Endothelial cell of umbilical vein (primary cell): Measurements from ENCODE around the gene MKRN1. TPM values are rescaled to one million over a fixed set of nuclear protein-coding genes. Genes with fewer than 3 reads are reported as not detected.

Experiments used
- BruUV-seq: library from RNA; stranded (reverse); fragments of 400-500 nt; replicated peaks from 2 replicates; lab custom pipeline; 2021; lab: Mats Ljungman, UMichigan
- CTCF ChIA-PET: fragments of 300-600, 350-600 bp; sonication (Branson Sonifier 250); formaldehyde crosslinking; loops from one replicate; lab custom pipeline; 2021; ENCODE audit warnings: antibody characterized with exemption, inconsistent platforms; lab: Charles Lee
- POLR2A ChIA-PET: fragments of 300-600, 350-600 bp; sonication (Branson Sonifier 250); formaldehyde crosslinking; loops from one replicate; lab custom pipeline; 2021; ENCODE audit warnings: antibody characterized with exemption, inconsistent platforms; lab: Charles Lee
- DNase-seq: peaks from one replicate; pipeline ENCODE4 v3.0.0-alpha.2; 2011; ENCODE audit warnings: low read depth, low spot score
- FAIRE-seq: peaks from 2 replicates; lab custom pipeline; 2011; peaks lifted over from hg19 to GRCh38; lab: Jason Lieb, UNC
- H2AFZ ChIP-seq: 2 replicates; pipeline ENCODE4 v1.6.0; 2012; ENCODE audit warnings: low read depth, low read length, control low read depth, inconsistent platforms
- H3K27ac ChIP-seq: 2 replicates; pipeline ENCODE4 v1.5.1; 2011; ENCODE audit warnings: low read depth, mild to moderate bottlenecking, control low read depth, low read length, moderate library complexity; ENCODE audit not compliant: insufficient read depth
- H3K27me3 ChIP-seq, 2 experiments: 2 replicates each; pipeline versions ENCODE4 v1.6.0 to v1.6.1; 2011; ENCODE audit warnings: low read length in 2 of 2, mixed read lengths in 1 of 2; ENCODE audit not compliant: control insufficient read depth in 2 of 2, insufficient read depth in 2 of 2
- H3K36me3 ChIP-seq, 2 experiments: 2 replicates in 1 of 2; 3 replicates in 1 of 2; pipeline ENCODE4 v1.5.1; 2011; ENCODE audit warnings: low read length in 2 of 2, mild to moderate bottlenecking in 1 of 2, moderate library complexity in 1 of 2; ENCODE audit not compliant: control insufficient read depth in 2 of 2, insufficient read depth in 2 of 2; ENCODE audit errors: extremely low read depth in 1 of 2
- H3K4me1 ChIP-seq: 3 replicates; pipeline ENCODE4 v1.5.1; 2011; ENCODE audit warnings: mild to moderate bottlenecking, low read length; ENCODE audit not compliant: control insufficient read depth, insufficient read depth; ENCODE audit errors: extremely low read depth
- H3K4me2 ChIP-seq: 2 replicates; pipeline ENCODE4 v1.6.1; 2011; ENCODE audit warnings: low read length, control low read depth, mixed read lengths; ENCODE audit not compliant: insufficient read depth
- H3K4me3 ChIP-seq, 3 experiments: fragments of 200-600 bp in 1 of 3; sonication (generic), shearing (Covaris generic) in 1 of 3; replicated peaks in 1 of 3; 2 replicates each; pipeline ENCODE4 v1.5.1; 2011 to 2016; ENCODE audit warnings: control low read depth in 3 of 3, low read length in 3 of 3, mild to moderate bottlenecking in 2 of 3, inconsistent platforms in 1 of 3, low read depth in 1 of 3, moderate library complexity in 1 of 3; ENCODE audit not compliant: insufficient read depth in 1 of 3
- H3K79me2 ChIP-seq: 2 replicates; pipeline ENCODE4 v1.6.0; 2012; ENCODE audit warnings: low read length, inconsistent platforms; ENCODE audit not compliant: control insufficient read depth, insufficient read depth
- H3K9ac ChIP-seq: replicated peaks from 2 replicates; pipeline ENCODE3; 2011; ENCODE audit warnings: low read length, control low read depth; ENCODE audit not compliant: insufficient read depth; ENCODE audit errors: extremely low read depth
- H3K9me1 ChIP-seq: replicated peaks from 3 replicates; pipeline ENCODE4 v1.6.0; 2011; ENCODE audit warnings: mild to moderate bottlenecking, low read length; ENCODE audit not compliant: control insufficient read depth, insufficient read depth; ENCODE audit errors: extremely low read depth
- H3K9me3 ChIP-seq: replicated peaks from 2 replicates; pipeline ENCODE4 v1.5.1; 2012; ENCODE audit warnings: low read length, inconsistent platforms; ENCODE audit not compliant: control insufficient read depth, insufficient read depth
- H4K20me1 ChIP-seq: replicated peaks from 2 replicates; pipeline ENCODE3; 2011; ENCODE audit warnings: mild to moderate bottlenecking, low read length; ENCODE audit not compliant: control insufficient read depth, insufficient read depth; ENCODE audit errors: extremely low read depth
- EZH2 ChIP-seq: IDR thresholded peaks from 2 replicates; pipeline ENCODE4 v1.6.1; 2012; ENCODE audit warnings: borderline replicate concordance, low read depth, mild to moderate bottlenecking, moderate library complexity, low read length, inconsistent platforms; ENCODE audit not compliant: severe bottlenecking
- FOS ChIP-seq: IDR thresholded peaks from 2 replicates; pipeline ENCODE4 v1.6.1; 2011; ENCODE audit warnings: mild to moderate bottlenecking, low read length, moderate library complexity, borderline replicate concordance; ENCODE audit not compliant: insufficient read depth
- GATA2 ChIP-seq: IDR thresholded peaks from 2 replicates; pipeline ENCODE4 v1.7.0; 2011; ENCODE audit warnings: low read depth, mild to moderate bottlenecking, moderate library complexity, mixed read lengths, low read length; ENCODE audit not compliant: insufficient read length, insufficient read depth
- JUN ChIP-seq: IDR thresholded peaks from 2 replicates; pipeline ENCODE4 v1.6.1; 2011; ENCODE audit warnings: borderline replicate concordance, low read depth; ENCODE audit not compliant: insufficient read length, insufficient read depth
- MYC ChIP-seq: IDR thresholded peaks from one replicate; pipeline ENCODE4 v1.6.1; 2011; ENCODE audit warnings: mild to moderate bottlenecking, low read depth, low read length
- POLR2A ChIP-seq: IDR thresholded peaks from 2 replicates; pipeline ENCODE4 v1.6.1; 2012; ENCODE audit warnings: low read depth, mild to moderate bottlenecking, control low read depth, low read length
- POLR2AphosphoS5 ChIP-seq: IDR thresholded peaks from 2 replicates; pipeline ENCODE4 v1.6.1; 2012; ENCODE audit warnings: low read depth, mild to moderate bottlenecking, control low read depth, low read length, moderate library complexity; ENCODE audit not compliant: insufficient read depth
- dilution Hi-C: fragments of 300-500 bp; cut with MboI; formaldehyde crosslinking; loops from one replicate; pipeline ENCODE4 v1.15.0; 2019; ENCODE audit warnings: low sequenced_read_pairs; ENCODE audit not compliant: extremely low pct_ligation_motif_present
- intact Hi-C: fragments of 100-400 bp; cut with micrococcal nuclease; formaldehyde crosslinking; loops from one replicate; pipeline ENCODE4 v1.10.0; 2022
- polyA plus RNA-seq, 4 experiments: library from polyadenylated mRNA; depleted of rRNA in 3 of 4; stranded (reverse) in 3 of 4; unstranded in 1 of 4; fragments of >200 nt; gene quantifications; 2 replicates each; pipeline versions ENCODE4 v1.2.1 to v1.2.3, GENCODE V29; 2011 to 2012; ENCODE audit warnings: missing spikeins in 1 of 4
- total RNA-seq: library from RNA; stranded (reverse); gene quantifications from 2 replicates; pipeline ENCODE4 v1.2.3, GENCODE V29; 2021
- TF ChIP-seq, protein P1 (sequence below), 2 donors: IDR thresholded peaks; 1 replicate in 1 of 2; 2 replicates in 1 of 2; pipeline ENCODE4 v1.5.1; 2011; ENCODE audit warnings: low read length in 2 of 2, mild to moderate bottlenecking in 2 of 2, moderate library complexity in 2 of 2, control low read depth in 1 of 2, inconsistent platforms in 1 of 2, low read depth in 1 of 2; ENCODE audit not compliant: insufficient read depth in 1 of 2; ENCODE audit errors: extremely low read depth in 1 of 2
- TF ChIP-seq, protein P2 (sequence below): IDR thresholded peaks from 2 replicates; pipeline ENCODE4 v1.6.1; 2011; ENCODE audit not compliant: insufficient read depth, insufficient read length

The MKRN1 gene
- total and polyA plus RNA-seq, 2 donors (not counting 3 experiments of a cell fraction or from before 2014, with no cell fraction given) = 24.9 to 52.2 TPM

DNA sequence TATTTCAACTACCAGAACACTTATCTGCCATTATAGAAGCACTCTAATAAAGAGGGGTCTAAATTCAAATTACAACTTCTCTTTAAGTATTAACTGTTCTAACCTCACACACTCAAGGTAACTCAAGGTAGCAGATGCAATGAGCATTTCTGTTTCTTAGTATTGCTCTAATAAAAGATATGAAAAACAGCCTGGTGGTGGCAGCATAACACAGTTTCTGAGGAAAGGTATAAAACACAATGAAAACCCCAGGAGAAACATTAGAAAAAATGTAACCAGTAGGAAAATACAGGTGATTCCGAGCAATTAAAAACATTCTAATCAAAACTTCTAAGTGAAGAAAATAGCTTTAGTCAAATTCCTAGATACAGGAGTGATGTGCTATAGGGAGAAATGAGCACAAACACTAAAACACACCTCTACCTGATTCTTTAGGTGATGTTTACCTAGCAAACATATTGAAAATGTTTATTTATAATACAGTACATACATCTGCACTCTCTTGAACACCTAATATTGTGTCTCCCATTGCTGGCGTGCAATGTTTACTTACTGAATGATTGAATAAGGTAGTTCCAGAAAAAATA lies 3.5 kb downstream of the MKRN1 start:
- CTCF ChIA-PET = interaction anchor here (1.4 to 2.9 kb wide), 3 partner anchors 13 to 178 kb away, joined by 4 to 15 read pairs (median 5); no protein-coding TSS in a partner anchor
- peaks cover 46% of the 10 kb centered on the region for H3K79me2 ChIP-seq

DNA sequence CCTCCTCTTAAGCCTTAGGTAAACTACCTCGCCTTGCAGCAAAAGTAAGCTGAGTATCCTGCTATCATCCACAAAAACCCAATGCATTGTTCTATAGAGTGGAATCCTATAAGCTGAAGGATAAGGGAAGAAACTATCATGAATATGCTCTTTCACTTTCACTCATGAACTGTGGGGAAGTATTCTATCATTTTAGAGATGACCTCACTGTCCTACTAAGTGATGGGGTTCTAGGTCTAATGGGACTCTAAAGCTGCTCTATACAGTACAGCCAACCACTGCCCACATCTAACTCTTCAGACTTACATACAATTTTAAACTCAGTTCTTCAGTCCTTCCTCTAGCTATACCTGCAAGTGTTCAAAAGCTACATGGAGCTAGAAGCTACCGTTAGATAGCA lies 16.2 kb downstream of the MKRN1 start:
- Histone ChIP-seq H2AFZ (no peak overlapping the region), H3K79me2 (no peaks in the 10 kb centered on the region), H3K9me1 (no peaks in the 10 kb centered on the region), H3K36me3 (peaks cover 0 to 9% of the 10 kb centered on the region in 2 experiments), H3K27ac (no peak overlapping the region), H3K4me2 (no peak overlapping the region), H3K27me3 (no peaks in the 10 kb centered on the region), H3K4me1 (no peaks in the 10 kb centered on the region), H3K9me3 (no peaks in the 10 kb centered on the region), H3K4me3 (no peak overlapping the region), H3K9ac (no peak overlapping the region), H4K20me1 (no peaks in the 10 kb centered on the region)
- no TSS peak for BruUV-seq
- no peak for DNase-seq
- dilution Hi-C loops (no loop called here), intact Hi-C loops (loop anchor here (2.0 kb wide), 1 partner anchor 16 kb away; the partner anchor contains the start of gene MKRN1)
- ChIA-PET CTCF (no interaction called here), POLR2A (no interaction called here)
- no peak for FAIRE-seq
- no peak for TF ChIP-seq GATA2
- no peak for TF ChIP-seq EZH2
- no peak for TF ChIP-seq JUN
- TF ChIP-seq, protein P1, sequence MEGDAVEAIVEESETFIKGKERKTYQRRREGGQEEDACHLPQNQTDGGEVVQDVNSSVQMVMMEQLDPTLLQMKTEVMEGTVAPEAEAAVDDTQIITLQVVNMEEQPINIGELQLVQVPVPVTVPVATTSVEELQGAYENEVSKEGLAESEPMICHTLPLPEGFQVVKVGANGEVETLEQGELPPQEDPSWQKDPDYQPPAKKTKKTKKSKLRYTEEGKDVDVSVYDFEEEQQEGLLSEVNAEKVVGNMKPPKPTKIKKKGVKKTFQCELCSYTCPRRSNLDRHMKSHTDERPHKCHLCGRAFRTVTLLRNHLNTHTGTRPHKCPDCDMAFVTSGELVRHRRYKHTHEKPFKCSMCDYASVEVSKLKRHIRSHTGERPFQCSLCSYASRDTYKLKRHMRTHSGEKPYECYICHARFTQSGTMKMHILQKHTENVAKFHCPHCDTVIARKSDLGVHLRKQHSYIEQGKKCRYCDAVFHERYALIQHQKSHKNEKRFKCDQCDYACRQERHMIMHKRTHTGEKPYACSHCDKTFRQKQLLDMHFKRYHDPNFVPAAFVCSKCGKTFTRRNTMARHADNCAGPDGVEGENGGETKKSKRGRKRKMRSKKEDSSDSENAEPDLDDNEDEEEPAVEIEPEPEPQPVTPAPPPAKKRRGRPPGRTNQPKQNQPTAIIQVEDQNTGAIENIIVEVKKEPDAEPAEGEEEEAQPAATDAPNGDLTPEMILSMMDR (IDR thresholded peaks at IDR 0.05; ENCODE audit: extremely low read depth in 1 of 2, insufficient read depth in 1 of 2, low read depth in 1 of 2, low read length in 2 of 2) = no peak
- no peak for TF ChIP-seq POLR2AphosphoS5
- no peak for TF ChIP-seq FOS
- no peak for TF ChIP-seq MYC
- TF ChIP-seq, protein P2, sequence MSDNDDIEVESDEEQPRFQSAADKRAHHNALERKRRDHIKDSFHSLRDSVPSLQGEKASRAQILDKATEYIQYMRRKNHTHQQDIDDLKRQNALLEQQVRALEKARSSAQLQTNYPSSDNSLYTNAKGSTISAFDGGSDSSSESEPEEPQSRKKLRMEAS = no peak
- TF ChIP-seq POLR2A = no peak

More for the DNA sequence above, 3.5 kb downstream of the MKRN1 start:
- H3K27ac ChIP-seq = no peak overlapping the region
- H3K4me3 ChIP-seq = no peak overlapping the region
- no peak overlapping the region for H3K4me2 ChIP-seq
- POLR2A ChIA-PET = no interaction called here
- no peaks in the 10 kb centered on the region for H3K9me3 ChIP-seq
- H3K36me3 ChIP-seq = no peaks in the 10 kb centered on the region
- no peaks in the 10 kb centered on the region for H3K9me1 ChIP-seq
- H3K27me3 ChIP-seq = no peaks in the 10 kb centered on the region
- intact Hi-C loops = loop anchor here (1.0 to 5.0 kb wide), 3 partner anchors 129 to 1171 kb away; no protein-coding TSS in a partner anchor
- peaks cover 13% of the 10 kb centered on the region for H3K4me1 ChIP-seq
- dilution Hi-C loops = no loop called here
- FAIRE-seq (no peak), DNase-seq (peak; percentile 60)
- TF ChIP-seq POLR2AphosphoS5 = no peak
- TF ChIP-seq, protein P1 (IDR thresholded peaks at IDR 0.05; ENCODE audit: extremely low read depth in 1 of 2, insufficient read depth in 1 of 2, low read depth in 1 of 2, low read length in 2 of 2) = peak; percentile 24 to 25
- H4K20me1 ChIP-seq = no peaks in the 10 kb centered on the region
- BruUV-seq = no TSS peak
- H3K9ac ChIP-seq = no peak overlapping the region
- H2AFZ ChIP-seq = no peak overlapping the region
